A673 (cell line): Measurements from ENCODE around the gene ENOX1. TPM values are rescaled to one million over a fixed set of nuclear protein-coding genes. Genes with fewer than 3 reads are reported as not detected.

Source experiments
- BruUV-seq: library from RNA; stranded (reverse); fragments of 400-500 nt; replicated peaks from 2 replicates; lab custom pipeline; 2021; lab: Mats Ljungman, UMichigan
- CTCF ChIA-PET: fragments of 300-600 bp; sonication (Branson Sonifier 250); formaldehyde crosslinking; loops from one replicate; lab custom pipeline; 2022; ENCODE audit warnings: antibody characterized with exemption; lab: Charles Lee
- POLR2A ChIA-PET: fragments of 300-600 bp; sonication (Branson Sonifier 250); formaldehyde crosslinking; loops from one replicate; lab custom pipeline; 2022; ENCODE audit warnings: antibody characterized with exemption; ENCODE audit not compliant: low non-redundant PET; lab: Charles Lee
- DNase-seq: peaks from one replicate; pipeline ENCODE4 v3.0.0-alpha.2; 2015; ENCODE audit warnings: low spot score
- H3K27ac ChIP-seq: fragments of 200-600 bp; sonication (generic); 2 replicates; pipeline ENCODE4 v1.5.1; 2016; ENCODE audit warnings: mixed run types, low read depth, mild to moderate bottlenecking, mixed read lengths, antibody characterized with exemption, low read length; ENCODE audit not compliant: poor library complexity, severe bottlenecking
- H3K27me3 ChIP-seq: fragments of 200-600 bp; sonication (generic); replicated peaks from 2 replicates; pipeline ENCODE4 v1.6.1; 2017; ENCODE audit warnings: mixed run types, low read depth, mild to moderate bottlenecking, mixed read lengths, antibody characterized with exemption, low read length; ENCODE audit not compliant: insufficient read depth, poor library complexity
- H3K36me3 ChIP-seq: fragments of 200-600 bp; sonication (generic); 2 replicates; pipeline ENCODE4 v1.6.1; 2016; ENCODE audit warnings: mixed run types, mild to moderate bottlenecking, mixed read lengths, antibody characterized with exemption, low read length; ENCODE audit not compliant: insufficient read depth, poor library complexity, severe bottlenecking
- H3K4me1 ChIP-seq: fragments of 200-600 bp; sonication (generic); 2 replicates; pipeline ENCODE4 v1.6.1; 2017; ENCODE audit warnings: mixed run types, mild to moderate bottlenecking, mixed read lengths, antibody characterized with exemption, low read length; ENCODE audit not compliant: insufficient read depth, poor library complexity, severe bottlenecking
- H3K4me3 ChIP-seq: fragments of 200-600 bp; sonication (generic); 2 replicates; pipeline ENCODE4 v1.5.1; 2016; ENCODE audit warnings: low read depth, mixed run types, mild to moderate bottlenecking, mixed read lengths, low read length; ENCODE audit not compliant: poor library complexity, severe bottlenecking
- H3K9me3 ChIP-seq: fragments of 200-600 bp; sonication (generic); 2 replicates; pipeline ENCODE4 v1.6.1; 2016; ENCODE audit warnings: mixed run types, low read depth, mild to moderate bottlenecking, mixed read lengths, antibody characterized with exemption, low read length; ENCODE audit not compliant: poor library complexity, severe bottlenecking
- CTCF ChIP-seq: fragments of 300-800, 200-600 bp; sonication (generic); conservative IDR thresholded peaks from 2 replicates; pipeline ENCODE4 v1.5.1; 2017; ENCODE audit warnings: low read depth, mild to moderate bottlenecking, antibody characterized with exemption, low read length, moderate library complexity, mixed read lengths
- EZH2 ChIP-seq: fragments of 200-600 bp; sonication (generic); IDR thresholded peaks from 2 replicates; pipeline ENCODE4 v1.6.1; 2017; ENCODE audit warnings: borderline replicate concordance, low read depth, mild to moderate bottlenecking, mixed read lengths, antibody characterized with exemption, low read length; ENCODE audit not compliant: poor library complexity, severe bottlenecking
- intact Hi-C: fragments of 100-400 bp; cut with micrococcal nuclease; formaldehyde crosslinking; loops from one replicate; pipeline ENCODE4 v1.10.0; 2022; ENCODE audit not compliant: unreplicated experiment
- total RNA-seq: library from RNA; stranded (reverse); gene quantifications from 2 replicates; pipeline ENCODE4 v1.2.3, GENCODE V29; 2021

The ENOX1 gene
- total RNA-seq, 1 experiment from 2014 or later, result 4.4 TPM

- no peaks in the 10 kb centered on the region for H3K4me1 ChIP-seq
- no peak for DNase-seq
- no peak overlapping the region for H3K27ac ChIP-seq
- no peak overlapping the region for H3K4me3 ChIP-seq
- no peaks in the 10 kb centered on the region for H3K27me3 ChIP-seq
- TF ChIP-seq EZH2, result no peak
- TF ChIP-seq CTCF, result no peak
- H3K9me3 ChIP-seq, result no peaks in the 10 kb centered on the region
- no TSS peak for BruUV-seq
- POLR2A ChIA-PET, result no interaction called here
- CTCF ChIA-PET, result no interaction called here
- intact Hi-C loops, result no loop called here
- no peaks in the 10 kb centered on the region for H3K36me3 ChIP-seq
These were observed 461.1 kb downstream of the ENOX1 start for GRCh38 chr13:43325636-43326035.

GRCh38 chr13:43324129-43324528 is 462.6 kb downstream of the ENOX1 start:
- no TSS peak for BruUV-seq
- H3K4me1 ChIP-seq, result no peaks in the 10 kb centered on the region
- H3K36me3 ChIP-seq, result no peaks in the 10 kb centered on the region
- no peak for DNase-seq
- H3K27ac ChIP-seq, result no peak overlapping the region
- no peak for TF ChIP-seq EZH2
- TF ChIP-seq CTCF, result no peak
- POLR2A ChIA-PET, result interaction anchor here (0.6 kb wide), 1 partner anchor 12 kb away, joined by 3 read pairs; no protein-coding TSS in a partner anchor
- CTCF ChIA-PET, result no interaction called here
- no peaks in the 10 kb centered on the region for H3K27me3 ChIP-seq
- intact Hi-C loops, result no loop called here
- H3K9me3 ChIP-seq, result no peaks in the 10 kb centered on the region
- no peak overlapping the region for H3K4me3 ChIP-seq

- ChIA-PET CTCF (no interaction called here), POLR2A (no interaction called here)
- Histone ChIP-seq H3K36me3 (no peaks in the 10 kb centered on the region), H3K4me1 (peaks cover 14% of the 10 kb centered on the region), H3K9me3 (no peaks in the 10 kb centered on the region), H3K4me3 (no peak overlapping the region), H3K27me3 (no peaks in the 10 kb centered on the region), H3K27ac (no peak overlapping the region)
- no peak for DNase-seq
- TF ChIP-seq EZH2 (no peak), CTCF (no peak)
- BruUV-seq, result no TSS peak
- intact Hi-C loops, result no loop called here
These were observed 466.9 kb downstream of the ENOX1 start for GRCh38 chr13:43319617-43320444.
